ENCODE data around the gene PBRM1. TPM values are rescaled to one million over a fixed set of nuclear protein-coding genes. Genes with fewer than 3 reads are reported as not detected.

PBRM1 gene
- total and polyA plus RNA-seq, 2 experiments from 2014 or later: 50.9 to 77.4 TPM

DNA sequence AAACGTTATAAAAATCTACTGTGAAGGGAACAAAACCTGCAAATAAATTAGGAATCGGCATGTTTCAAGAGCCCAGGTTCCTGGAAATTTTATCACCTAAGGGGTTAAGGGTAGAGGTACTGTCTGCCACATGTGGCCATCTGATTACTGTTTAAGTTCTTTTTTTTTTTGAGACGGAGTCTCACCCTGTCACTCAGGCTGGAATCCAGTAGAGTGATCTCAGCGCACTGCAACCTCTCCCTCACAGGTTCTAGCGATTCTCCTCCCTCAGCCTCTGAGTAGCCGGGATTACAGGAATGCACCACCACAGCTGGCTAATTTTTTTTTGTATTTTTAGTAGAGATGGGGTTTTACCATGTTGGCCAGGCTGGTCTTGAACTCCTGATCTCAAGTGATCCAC lies 113.5 kb downstream of the PBRM1 start:
- TF ChIP-seq EZH2 (IDR thresholded peaks at IDR 0.05; ENCODE audit: borderline replicate concordance) (no peak), EZH2phosphoT487 (IDR thresholded peaks at IDR 0.05; ENCODE audit: low read depth, severe bottlenecking, unreplicated experiment) (no peak)
- TF ChIP-seq, protein P1, sequence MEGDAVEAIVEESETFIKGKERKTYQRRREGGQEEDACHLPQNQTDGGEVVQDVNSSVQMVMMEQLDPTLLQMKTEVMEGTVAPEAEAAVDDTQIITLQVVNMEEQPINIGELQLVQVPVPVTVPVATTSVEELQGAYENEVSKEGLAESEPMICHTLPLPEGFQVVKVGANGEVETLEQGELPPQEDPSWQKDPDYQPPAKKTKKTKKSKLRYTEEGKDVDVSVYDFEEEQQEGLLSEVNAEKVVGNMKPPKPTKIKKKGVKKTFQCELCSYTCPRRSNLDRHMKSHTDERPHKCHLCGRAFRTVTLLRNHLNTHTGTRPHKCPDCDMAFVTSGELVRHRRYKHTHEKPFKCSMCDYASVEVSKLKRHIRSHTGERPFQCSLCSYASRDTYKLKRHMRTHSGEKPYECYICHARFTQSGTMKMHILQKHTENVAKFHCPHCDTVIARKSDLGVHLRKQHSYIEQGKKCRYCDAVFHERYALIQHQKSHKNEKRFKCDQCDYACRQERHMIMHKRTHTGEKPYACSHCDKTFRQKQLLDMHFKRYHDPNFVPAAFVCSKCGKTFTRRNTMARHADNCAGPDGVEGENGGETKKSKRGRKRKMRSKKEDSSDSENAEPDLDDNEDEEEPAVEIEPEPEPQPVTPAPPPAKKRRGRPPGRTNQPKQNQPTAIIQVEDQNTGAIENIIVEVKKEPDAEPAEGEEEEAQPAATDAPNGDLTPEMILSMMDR (IDR thresholded peaks at IDR 0.05; ENCODE audit: poor library complexity): no peak
- WGBS (ENCODE audit: low lambda C conversion rate, missing lambda C conversion rate): 84% methylated on average over 6 of the region's 6 CpGs

DNA sequence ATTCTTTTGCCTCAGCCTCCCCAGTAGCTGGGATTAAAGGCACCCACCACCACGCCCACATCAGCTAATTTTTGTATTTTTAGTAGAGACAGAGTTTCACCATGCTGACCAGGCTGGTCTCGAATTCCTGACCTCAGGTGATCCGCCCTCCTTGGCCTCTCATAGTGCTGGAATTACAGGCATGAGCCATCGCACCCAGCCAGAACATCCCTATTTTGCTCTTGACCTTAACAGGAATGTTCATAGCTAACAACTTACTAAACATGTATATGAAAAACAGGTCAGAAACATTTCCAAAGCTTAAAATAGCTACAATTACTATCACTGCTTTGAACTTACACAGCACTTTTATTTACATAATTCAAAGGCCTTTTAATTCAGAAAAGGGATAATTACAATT lies 115.6 kb downstream of the PBRM1 start:
- Histone ChIP-seq H3K4me1 (ENCODE audit: insufficient read depth) (no peaks in the 10 kb centered on the region), H2AFZ (no peak overlapping the region), H3K27ac (peak overlapping the region; percentile 31), H3K79me2 (peaks cover 2% of the 10 kb centered on the region), H3K9me2 (replicated peaks; ENCODE audit: insufficient read depth) (no peaks in the 10 kb centered on the region), H4K20me1 (ENCODE audit: insufficient read depth, poor library complexity, severe bottlenecking) (no peaks in the 10 kb centered on the region), H3K27me3 (no peaks in the 10 kb centered on the region), H3K4me2 (no peak overlapping the region), H3K4me3 (no peak overlapping the region), H3K36me3 (replicated peaks; ENCODE audit: insufficient read depth, low read depth) (no peaks in the 10 kb centered on the region), H3K9me3 (ENCODE audit: low read depth) (no peaks in the 10 kb centered on the region)
- TF ChIP-seq EZH2 (IDR thresholded peaks at IDR 0.05; ENCODE audit: borderline replicate concordance) (no peak), EZH2phosphoT487 (IDR thresholded peaks at IDR 0.05; ENCODE audit: low read depth, severe bottlenecking, unreplicated experiment) (no peak)
- TF ChIP-seq, protein P1 (IDR thresholded peaks at IDR 0.05; ENCODE audit: poor library complexity): no peak
- WGBS (ENCODE audit: low lambda C conversion rate, missing lambda C conversion rate): 92% methylated on average over 4 of the region's 4 CpGs
- DNase-seq (ENCODE audit: low spot score): peak; percentile 9

More for the DNA sequence above, 113.5 kb downstream of the PBRM1 start:
- no peak for DNase-seq (ENCODE audit: low spot score)
- no peaks in the 10 kb centered on the region for H3K9me2 ChIP-seq (replicated peaks; ENCODE audit: insufficient read depth)
- no peaks in the 10 kb centered on the region for H3K27me3 ChIP-seq
- H3K9me3 ChIP-seq (ENCODE audit: low read depth): no peaks in the 10 kb centered on the region
- H2AFZ ChIP-seq: no peak overlapping the region
- peaks cover 2% of the 10 kb centered on the region for H3K79me2 ChIP-seq
- H3K36me3 ChIP-seq (replicated peaks; ENCODE audit: insufficient read depth, low read depth): no peaks in the 10 kb centered on the region
- no peak overlapping the region for H3K27ac ChIP-seq
- H4K20me1 ChIP-seq (ENCODE audit: insufficient read depth, poor library complexity, severe bottlenecking): no peaks in the 10 kb centered on the region
- H3K4me2 ChIP-seq: no peak overlapping the region
- no peaks in the 10 kb centered on the region for H3K4me1 ChIP-seq (ENCODE audit: insufficient read depth)
- H3K4me3 ChIP-seq: no peak overlapping the region

DNA sequence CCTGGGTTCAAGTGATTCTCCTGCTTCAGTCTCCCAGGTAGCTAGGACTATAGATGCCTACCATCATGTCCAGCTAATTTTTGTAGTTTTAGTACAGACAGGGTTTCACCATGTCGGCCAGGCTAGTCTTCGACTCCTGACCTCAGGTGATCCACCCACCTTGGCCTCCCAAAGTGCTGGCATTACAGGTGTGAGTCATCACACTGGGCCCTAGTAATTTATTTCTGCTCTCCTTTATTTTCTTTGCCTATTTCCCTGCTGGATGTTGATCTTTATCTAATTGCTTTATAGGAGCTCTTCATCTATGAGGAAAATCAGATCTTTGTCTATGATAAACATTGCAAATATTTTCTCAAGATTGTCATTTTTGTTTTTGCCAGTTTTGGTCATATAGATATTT lies 117.6 kb downstream of the PBRM1 start:
- no peaks in the 10 kb centered on the region for H3K9me2 ChIP-seq (replicated peaks; ENCODE audit: insufficient read depth)
- WGBS (ENCODE audit: low lambda C conversion rate, missing lambda C conversion rate): 95% methylated on average over 2 of the region's 2 CpGs

More for the DNA sequence above, 117.6 kb downstream of the PBRM1 start:
- TF ChIP-seq EZH2 (IDR thresholded peaks at IDR 0.05; ENCODE audit: borderline replicate concordance) (no peak), EZH2phosphoT487 (IDR thresholded peaks at IDR 0.05; ENCODE audit: low read depth, severe bottlenecking, unreplicated experiment) (no peak)
- TF ChIP-seq, protein P1 (IDR thresholded peaks at IDR 0.05; ENCODE audit: poor library complexity): no peak
- no peak for DNase-seq (ENCODE audit: low spot score)
- no peaks in the 10 kb centered on the region for H3K27me3 ChIP-seq
- H3K36me3 ChIP-seq (replicated peaks; ENCODE audit: insufficient read depth, low read depth): no peaks in the 10 kb centered on the region
- H3K4me2 ChIP-seq: no peak overlapping the region
- H3K79me2 ChIP-seq: peaks cover 2% of the 10 kb centered on the region
- H2AFZ ChIP-seq: no peak overlapping the region
- no peak overlapping the region for H3K27ac ChIP-seq
- no peaks in the 10 kb centered on the region for H4K20me1 ChIP-seq (ENCODE audit: insufficient read depth, poor library complexity, severe bottlenecking)
- H3K9me3 ChIP-seq (ENCODE audit: low read depth): no peaks in the 10 kb centered on the region
- no peaks in the 10 kb centered on the region for H3K4me1 ChIP-seq (ENCODE audit: insufficient read depth)
- no peak overlapping the region for H3K4me3 ChIP-seq
